Skeletal muscle satellite cell (primary cell): ENCODE data around the gene LRFN5. TPM values are rescaled to one million over a fixed set of nuclear protein-coding genes. Genes with fewer than 3 reads are reported as not detected.

Experiments
- H3K27me3 ChIP-seq: 2 replicates; pipeline ENCODE4 v1.7.0; 2013; ENCODE audit warnings: low read length; ENCODE audit not compliant: control insufficient read depth, insufficient read depth
- H3K36me3 ChIP-seq: 2 replicates; pipeline ENCODE4 v1.7.0; 2013; ENCODE audit warnings: mild to moderate bottlenecking, control low read depth, low read length; ENCODE audit not compliant: insufficient read depth
- H3K4me1 ChIP-seq: 2 replicates; pipeline ENCODE4 v1.7.0; 2013; ENCODE audit warnings: low read length; ENCODE audit not compliant: control insufficient read depth, insufficient read depth
- H3K4me2 ChIP-seq: 2 replicates; pipeline ENCODE4 v1.7.0; 2013; ENCODE audit warnings: mild to moderate bottlenecking, low read length
- H3K4me3 ChIP-seq: 2 replicates; pipeline ENCODE4 v1.7.0; 2013; ENCODE audit warnings: low read length
- H3K9ac ChIP-seq: 2 replicates; pipeline ENCODE4 v1.7.0; 2013; ENCODE audit warnings: mild to moderate bottlenecking, low read depth, low read length, moderate library complexity
- H3K9me3 ChIP-seq: replicated peaks from 2 replicates; pipeline ENCODE4 v1.7.0; 2013; ENCODE audit warnings: mild to moderate bottlenecking, control low read depth, low read length
- small RNA-seq: library from RNA; depleted of rRNA; stranded (forward); fragments of <200 nt; gene quantifications from one replicate; pipeline ENCODE3, GENCODE V24; 2012

Gene LRFN5

GRCh38 chr14:41916313-41916712, 309.6 kb downstream of the LRFN5 start:
- H3K9me3 ChIP-seq, result no peaks in the 10 kb centered on the region
- no peak overlapping the region for H3K9ac ChIP-seq
- H3K4me1 ChIP-seq, result no peaks in the 10 kb centered on the region
- H3K27me3 ChIP-seq, result no peaks in the 10 kb centered on the region
- no peak overlapping the region for H3K4me3 ChIP-seq
- H3K36me3 ChIP-seq, result no peaks in the 10 kb centered on the region
- H3K4me2 ChIP-seq, result no peak overlapping the region

GRCh38 chr14:41925409-41925808, 318.7 kb downstream of the LRFN5 start:
- H3K4me1 ChIP-seq, result no peaks in the 10 kb centered on the region
- no peak overlapping the region for H3K4me2 ChIP-seq

GRCh38 chr14:41950428-41951151, 343.9 kb downstream of the LRFN5 start:
- no peak overlapping the region for H3K9ac ChIP-seq
- H3K9me3 ChIP-seq, result no peaks in the 10 kb centered on the region

More at GRCh38 chr14:41925409-41925808, 318.7 kb downstream of the LRFN5 start:
- no peaks in the 10 kb centered on the region for H3K36me3 ChIP-seq
- no peak overlapping the region for H3K9ac ChIP-seq
- H3K9me3 ChIP-seq, result no peaks in the 10 kb centered on the region
- H3K27me3 ChIP-seq, result no peaks in the 10 kb centered on the region
- no peak overlapping the region for H3K4me3 ChIP-seq

More at GRCh38 chr14:41950428-41951151, 343.9 kb downstream of the LRFN5 start:
- Histone ChIP-seq H3K4me3 (no peak overlapping the region), H3K4me2 (no peak overlapping the region), H3K27me3 (no peaks in the 10 kb centered on the region), H3K4me1 (no peaks in the 10 kb centered on the region), H3K36me3 (no peaks in the 10 kb centered on the region)

Small RNA genes within 50 kb of the gene (small RNA-seq; reads per million reads assigned to genes)
- not detected for gene RF00322
